Activated naive CD4-positive, alpha-beta T cell (primary cell): ENCODE measurements around the gene ZNF750.

ENCODE experiments used
- DNase-seq, 4 experiments: peaks; one replicate each; lab custom pipeline; 2025; lab: John Stamatoyannopoulos, UW

Gene ZNF750

GRCh38 chr17:82812058-82812457 lies 27.8 kb downstream of the ZNF750 start:
- no peak for DNase-seq

GRCh38 chr17:82810644-82811430 lies 29.0 kb downstream of the ZNF750 start:
- DNase-seq = no peak

- DNase-seq = no peak
These were observed 30.6 kb downstream of the ZNF750 start for GRCh38 chr17:82808921-82809905.

GRCh38 chr17:82808006-82808405 lies 31.8 kb downstream of the ZNF750 start:
- no peak for DNase-seq

- no peak for DNase-seq
These were observed 32.3 kb downstream of the ZNF750 start for GRCh38 chr17:82807562-82807961.

- no peak for DNase-seq
These were observed 32.7 kb downstream of the ZNF750 start for GRCh38 chr17:82807101-82807500.

- DNase-seq = no peak
These were observed 33.2 kb downstream of the ZNF750 start for GRCh38 chr17:82806645-82807044.

- no peak for DNase-seq
These were observed 34.0 kb downstream of the ZNF750 start for GRCh38 chr17:82805823-82806222.

GRCh38 chr17:82805254-82805653 lies 34.6 kb downstream of the ZNF750 start:
- DNase-seq = no peak

GRCh38 chr17:82804442-82805191 lies 35.2 kb downstream of the ZNF750 start:
- no peak for DNase-seq

- no peak for DNase-seq
These were observed 36.2 kb downstream of the ZNF750 start for GRCh38 chr17:82803606-82804005.

- no peak for DNase-seq
These were observed 36.6 kb downstream of the ZNF750 start for GRCh38 chr17:82803185-82803584.

- no peak for DNase-seq
These were observed 37.6 kb downstream of the ZNF750 start for GRCh38 chr17:82802075-82802780.

GRCh38 chr17:82801377-82801970 lies 38.3 kb downstream of the ZNF750 start:
- no peak for DNase-seq

- no peak for DNase-seq
These were observed 38.9 kb downstream of the ZNF750 start for GRCh38 chr17:82800885-82801284.

- no peak for DNase-seq
These were observed 40.2 kb downstream of the ZNF750 start for GRCh38 chr17:82799591-82799990.

GRCh38 chr17:82798752-82799151 lies 41.1 kb downstream of the ZNF750 start:
- no peak for DNase-seq

GRCh38 chr17:82797061-82797460 lies 42.8 kb downstream of the ZNF750 start:
- DNase-seq = no peak

- no peak for DNase-seq
These were observed 44.2 kb downstream of the ZNF750 start for GRCh38 chr17:82795615-82796014.

GRCh38 chr17:82794781-82795482 lies 44.9 kb downstream of the ZNF750 start:
- DNase-seq = no peak
